Panc1 (cell line): ENCODE measurements around the gene ABAT. TPM values are rescaled to one million over a fixed set of nuclear protein-coding genes. Genes with fewer than 3 reads are reported as not detected.

Source experiments
- ATAC-seq: fragments of 200-7000 bp; cut with Tn5 transposase; 2 replicates; pipeline ENCODE4 v1.9.1; 2020; ENCODE audit warnings: mild to moderate bottlenecking, moderate library complexity
- BruUV-seq: library from RNA; stranded (reverse); fragments of 400-500 nt; replicated peaks from 2 replicates; lab custom pipeline; 2021; lab: Mats Ljungman, UMichigan
- CTCF ChIA-PET: fragments of 300-600 bp; sonication (Branson Sonifier 250); formaldehyde crosslinking; loops from one replicate; lab custom pipeline; 2022; ENCODE audit warnings: antibody characterized with exemption; lab: Charles Lee
- POLR2A ChIA-PET: fragments of 300-600 bp; sonication (Branson Sonifier 250); formaldehyde crosslinking; loops from one replicate; lab custom pipeline; 2022; ENCODE audit warnings: antibody characterized with exemption; lab: Charles Lee
- DNase-seq: peaks from one replicate; pipeline ENCODE4 v3.0.0-alpha.2; 2010; ENCODE audit warnings: low read depth, low spot score
- H3K27ac ChIP-seq: 2 replicates; pipeline ENCODE4 v1.5.1; 2011; ENCODE audit warnings: mild to moderate bottlenecking, low read length, inconsistent platforms
- H3K27me3 ChIP-seq: fragments of 200-500 bp; sonication (Bioruptor generic); 2 replicates; pipeline ENCODE4 v1.6.0; 2014; ENCODE audit warnings: low read length, inconsistent platforms; ENCODE audit not compliant: control insufficient read depth, insufficient read depth
- H3K36me3 ChIP-seq: fragments of 200-500 bp; sonication (Bioruptor generic); 2 replicates; pipeline ENCODE4 v1.5.1; 2014; ENCODE audit warnings: inconsistent platforms, mild to moderate bottlenecking, low read length, moderate library complexity; ENCODE audit not compliant: control insufficient read depth, insufficient read depth
- H3K4me1 ChIP-seq: 2 replicates; pipeline ENCODE4 v1.5.1; 2011; ENCODE audit warnings: inconsistent platforms, mild to moderate bottlenecking, low read length, moderate library complexity; ENCODE audit not compliant: control insufficient read depth, insufficient read depth
- H3K4me3 ChIP-seq, 2 experiments: 2 replicates each; pipeline ENCODE4 v1.5.1; 2011 to 2012; ENCODE audit warnings: low read depth in 2 of 2, low read length in 2 of 2, mild to moderate bottlenecking in 2 of 2, inconsistent platforms in 1 of 2, moderate library complexity in 1 of 2
- H3K9me3 ChIP-seq: fragments of 200-500 bp; sonication (Bioruptor generic); 2 replicates; pipeline ENCODE4 v1.5.1; 2014; ENCODE audit warnings: low read depth, mild to moderate bottlenecking, inconsistent platforms, low read length, moderate library complexity; ENCODE audit not compliant: control insufficient read depth, insufficient read depth
- POLR2AphosphoS5 ChIP-seq: IDR thresholded peaks from 2 replicates; pipeline ENCODE4 v1.6.1; 2012; ENCODE audit warnings: mild to moderate bottlenecking, low read depth, low read length, moderate library complexity
- SIN3A ChIP-seq: IDR thresholded peaks from 2 replicates; pipeline ENCODE4 v1.6.1; 2012; ENCODE audit warnings: low read depth, mild to moderate bottlenecking, low read length, moderate library complexity, borderline replicate concordance; ENCODE audit not compliant: insufficient read depth
- TCF7L2 ChIP-seq: IDR thresholded peaks from 2 replicates; pipeline ENCODE4 v1.6.1; 2011; ENCODE audit warnings: mild to moderate bottlenecking, low read depth, low read length, inconsistent platforms
- in situ Hi-C: cut with HindIII; loops from 2 replicates; pipeline ENCODE4 v1.10.0; 2016; ENCODE audit warnings: low sequenced_read_pairs, low pct_unique_long_range_greater_than_20kb
- intact Hi-C: fragments of 100-400 bp; cut with micrococcal nuclease; formaldehyde crosslinking; loops from one replicate; pipeline ENCODE4 v1.10.0; 2022; ENCODE audit not compliant: unreplicated experiment
- total RNA-seq: library from RNA; stranded (reverse); gene quantifications from one replicate; pipeline ENCODE4 v1.2.1, GENCODE V29; 2021; ENCODE audit not compliant: unreplicated experiment
- TF ChIP-seq, protein P1 (sequence below), 2 experiments: IDR thresholded peaks; 2 replicates each; pipeline ENCODE4 v1.6.1; 2011 to 2012; ENCODE audit warnings: low read depth in 2 of 2, control low read depth in 1 of 2, low read length in 1 of 2, mild to moderate bottlenecking in 1 of 2, moderate library complexity in 1 of 2; ENCODE audit not compliant: insufficient read depth in 1 of 2
- TF ChIP-seq, protein P2 (sequence below): fragments of 450-650 bp; IDR thresholded peaks from 2 replicates; pipeline ENCODE4 v1.5.1; 2017; ENCODE audit warnings: mild to moderate bottlenecking

ABAT gene
- total RNA-seq, 1 experiment from 2014 or later = 0.77 TPM

DNA sequence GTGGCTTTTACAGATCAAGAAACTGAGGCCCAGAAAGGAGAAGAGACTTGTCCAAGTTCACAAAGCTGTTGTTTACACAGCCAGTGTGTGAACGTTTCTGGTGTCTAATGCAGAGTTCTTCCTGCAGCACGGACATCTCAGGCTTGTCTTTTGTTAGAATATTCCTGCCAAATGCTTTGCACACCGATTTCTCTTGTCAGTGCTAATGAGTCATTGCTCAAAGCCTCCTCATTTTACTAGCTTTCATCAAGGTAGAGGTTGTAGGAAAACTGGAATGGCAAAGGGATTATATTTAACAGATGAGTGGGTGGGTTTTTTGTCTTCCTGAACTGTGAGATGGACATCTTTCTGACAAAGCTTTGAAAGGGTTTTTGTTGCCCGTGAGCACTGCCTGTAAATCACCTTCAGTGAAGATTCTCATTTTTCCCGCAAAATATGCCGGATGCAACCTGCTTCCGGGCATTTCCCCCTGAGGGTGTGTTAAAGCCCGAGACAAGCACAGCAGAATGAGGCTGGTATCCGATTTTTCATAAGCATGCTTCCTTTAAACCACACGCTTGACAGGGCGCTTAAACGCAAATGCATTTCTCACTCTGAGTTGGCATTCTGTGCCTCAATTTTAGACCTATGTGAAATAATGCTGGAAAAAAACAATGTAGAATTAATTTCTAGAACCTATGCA is 137.9 kb downstream of the ABAT start:
- Histone ChIP-seq H3K9me3 (no peaks in the 10 kb centered on the region), H3K4me3 (no peak overlapping the region), H3K27ac (no peak overlapping the region), H3K4me1 (no peaks in the 10 kb centered on the region), H3K27me3 (no peaks in the 10 kb centered on the region), H3K36me3 (peaks cover 54% of the 10 kb centered on the region)
- ATAC-seq = no peak
- TF ChIP-seq TCF7L2 (no peak), POLR2AphosphoS5 (no peak), SIN3A (no peak)
- TF ChIP-seq, protein P1, sequence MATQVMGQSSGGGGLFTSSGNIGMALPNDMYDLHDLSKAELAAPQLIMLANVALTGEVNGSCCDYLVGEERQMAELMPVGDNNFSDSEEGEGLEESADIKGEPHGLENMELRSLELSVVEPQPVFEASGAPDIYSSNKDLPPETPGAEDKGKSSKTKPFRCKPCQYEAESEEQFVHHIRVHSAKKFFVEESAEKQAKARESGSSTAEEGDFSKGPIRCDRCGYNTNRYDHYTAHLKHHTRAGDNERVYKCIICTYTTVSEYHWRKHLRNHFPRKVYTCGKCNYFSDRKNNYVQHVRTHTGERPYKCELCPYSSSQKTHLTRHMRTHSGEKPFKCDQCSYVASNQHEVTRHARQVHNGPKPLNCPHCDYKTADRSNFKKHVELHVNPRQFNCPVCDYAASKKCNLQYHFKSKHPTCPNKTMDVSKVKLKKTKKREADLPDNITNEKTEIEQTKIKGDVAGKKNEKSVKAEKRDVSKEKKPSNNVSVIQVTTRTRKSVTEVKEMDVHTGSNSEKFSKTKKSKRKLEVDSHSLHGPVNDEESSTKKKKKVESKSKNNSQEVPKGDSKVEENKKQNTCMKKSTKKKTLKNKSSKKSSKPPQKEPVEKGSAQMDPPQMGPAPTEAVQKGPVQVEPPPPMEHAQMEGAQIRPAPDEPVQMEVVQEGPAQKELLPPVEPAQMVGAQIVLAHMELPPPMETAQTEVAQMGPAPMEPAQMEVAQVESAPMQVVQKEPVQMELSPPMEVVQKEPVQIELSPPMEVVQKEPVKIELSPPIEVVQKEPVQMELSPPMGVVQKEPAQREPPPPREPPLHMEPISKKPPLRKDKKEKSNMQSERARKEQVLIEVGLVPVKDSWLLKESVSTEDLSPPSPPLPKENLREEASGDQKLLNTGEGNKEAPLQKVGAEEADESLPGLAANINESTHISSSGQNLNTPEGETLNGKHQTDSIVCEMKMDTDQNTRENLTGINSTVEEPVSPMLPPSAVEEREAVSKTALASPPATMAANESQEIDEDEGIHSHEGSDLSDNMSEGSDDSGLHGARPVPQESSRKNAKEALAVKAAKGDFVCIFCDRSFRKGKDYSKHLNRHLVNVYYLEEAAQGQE (IDR thresholded peaks at IDR 0.05; ENCODE audit: insufficient read depth in 1 of 2, low read depth in 2 of 2, low read length in 1 of 2) = no peak
- TF ChIP-seq, protein P2, sequence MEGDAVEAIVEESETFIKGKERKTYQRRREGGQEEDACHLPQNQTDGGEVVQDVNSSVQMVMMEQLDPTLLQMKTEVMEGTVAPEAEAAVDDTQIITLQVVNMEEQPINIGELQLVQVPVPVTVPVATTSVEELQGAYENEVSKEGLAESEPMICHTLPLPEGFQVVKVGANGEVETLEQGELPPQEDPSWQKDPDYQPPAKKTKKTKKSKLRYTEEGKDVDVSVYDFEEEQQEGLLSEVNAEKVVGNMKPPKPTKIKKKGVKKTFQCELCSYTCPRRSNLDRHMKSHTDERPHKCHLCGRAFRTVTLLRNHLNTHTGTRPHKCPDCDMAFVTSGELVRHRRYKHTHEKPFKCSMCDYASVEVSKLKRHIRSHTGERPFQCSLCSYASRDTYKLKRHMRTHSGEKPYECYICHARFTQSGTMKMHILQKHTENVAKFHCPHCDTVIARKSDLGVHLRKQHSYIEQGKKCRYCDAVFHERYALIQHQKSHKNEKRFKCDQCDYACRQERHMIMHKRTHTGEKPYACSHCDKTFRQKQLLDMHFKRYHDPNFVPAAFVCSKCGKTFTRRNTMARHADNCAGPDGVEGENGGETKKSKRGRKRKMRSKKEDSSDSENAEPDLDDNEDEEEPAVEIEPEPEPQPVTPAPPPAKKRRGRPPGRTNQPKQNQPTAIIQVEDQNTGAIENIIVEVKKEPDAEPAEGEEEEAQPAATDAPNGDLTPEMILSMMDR = no peak
- POLR2A ChIA-PET = no interaction called here
- CTCF ChIA-PET = no interaction called here
- in situ Hi-C loops = no loop called here
- BruUV-seq = no TSS peak
- DNase-seq = no peak
- intact Hi-C loops = no loop called here

DNA sequence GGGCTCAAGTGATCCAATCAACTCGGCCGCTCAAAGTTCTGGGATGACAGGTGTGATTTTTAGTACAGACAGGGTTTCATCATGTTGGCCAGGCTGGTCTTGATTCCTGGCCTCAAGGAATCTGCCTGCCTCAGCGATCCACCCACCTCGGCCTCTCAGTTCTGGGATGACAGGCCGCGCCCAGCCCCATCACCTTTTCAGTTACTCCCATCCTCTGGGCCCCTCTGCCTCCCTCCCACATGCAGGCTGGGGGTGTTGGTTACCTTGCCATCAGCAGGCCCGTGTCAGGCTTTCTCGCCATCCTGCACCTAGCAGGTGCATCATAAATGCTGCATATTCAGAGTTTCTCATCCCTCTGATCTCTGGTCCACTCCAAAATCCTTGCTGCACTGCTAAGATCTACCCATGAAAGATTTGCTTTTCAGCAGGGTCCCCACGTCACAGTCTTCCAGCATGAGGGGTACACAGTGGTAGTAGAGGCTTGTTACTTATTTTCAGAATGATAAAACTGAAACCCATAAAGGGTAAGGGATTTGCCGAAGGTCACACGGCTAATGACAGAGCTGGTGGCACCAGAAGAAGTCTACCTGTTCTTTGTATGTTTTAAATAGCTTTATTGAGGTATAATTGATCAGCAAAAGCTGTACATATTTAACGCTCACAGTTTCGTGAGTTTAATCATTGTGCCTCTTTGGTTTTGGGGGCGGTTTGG is 139.8 kb downstream of the ABAT start:
- DNase-seq (no peak), ATAC-seq (no peak)
- Histone ChIP-seq H3K27ac (no peak overlapping the region), H3K4me3 (no peak overlapping the region), H3K9me3 (no peaks in the 10 kb centered on the region), H3K36me3 (peaks cover 39% of the 10 kb centered on the region), H3K4me1 (no peaks in the 10 kb centered on the region), H3K27me3 (no peaks in the 10 kb centered on the region)
- intact Hi-C loops = no loop called here
- in situ Hi-C loops = no loop called here
- BruUV-seq = no TSS peak
- no peak for TF ChIP-seq SIN3A
- TF ChIP-seq, protein P1 (IDR thresholded peaks at IDR 0.05; ENCODE audit: insufficient read depth in 1 of 2, low read depth in 2 of 2, low read length in 1 of 2) = no peak
- POLR2A ChIA-PET = no interaction called here
- CTCF ChIA-PET = no interaction called here
